HG03039 (cell line): ENCODE results near the gene TRABD2B.
"Not testable (repeated sequence)": the region's sequence is repeated elsewhere in the genome, so short reads cannot be mapped to it uniquely, and the experiment has no call there.

Experiments used
- ATAC-seq: cut with Tn5 transposase; IDR thresholded peaks from one replicate; pipeline ENCODE4 v1.9.1; 2021; ENCODE audit warnings: mild to moderate bottlenecking, moderate library complexity; ENCODE audit not compliant: unreplicated experiment

TRABD2B gene

GRCh38 chr1:47970882-47971281, 26.3 kb downstream of the TRABD2B start:
- ATAC-seq = no peak

DNA sequence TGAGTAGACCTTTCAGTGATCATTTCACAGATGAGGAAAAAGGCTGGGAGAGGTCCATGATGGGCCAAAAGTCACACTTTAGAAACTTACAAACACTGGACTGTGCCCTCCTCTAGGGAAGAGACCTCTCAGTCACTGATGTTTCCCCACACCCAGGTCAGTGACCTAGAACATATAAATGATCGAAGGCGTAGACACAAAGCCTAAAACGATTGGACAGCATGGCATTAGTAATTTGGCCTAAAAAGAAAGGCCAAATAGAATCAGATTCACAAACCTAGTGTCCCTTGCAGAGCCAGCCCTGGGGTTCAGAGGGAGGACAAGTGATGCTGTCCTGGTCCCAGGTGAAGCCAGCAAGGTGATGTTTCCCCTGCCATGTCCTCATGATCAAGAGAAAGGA, 27.7 kb downstream of the TRABD2B start:
- no peak for ATAC-seq

GRCh38 chr1:47968556-47968888, 28.7 kb downstream of the TRABD2B start:
- ATAC-seq = no peak

DNA sequence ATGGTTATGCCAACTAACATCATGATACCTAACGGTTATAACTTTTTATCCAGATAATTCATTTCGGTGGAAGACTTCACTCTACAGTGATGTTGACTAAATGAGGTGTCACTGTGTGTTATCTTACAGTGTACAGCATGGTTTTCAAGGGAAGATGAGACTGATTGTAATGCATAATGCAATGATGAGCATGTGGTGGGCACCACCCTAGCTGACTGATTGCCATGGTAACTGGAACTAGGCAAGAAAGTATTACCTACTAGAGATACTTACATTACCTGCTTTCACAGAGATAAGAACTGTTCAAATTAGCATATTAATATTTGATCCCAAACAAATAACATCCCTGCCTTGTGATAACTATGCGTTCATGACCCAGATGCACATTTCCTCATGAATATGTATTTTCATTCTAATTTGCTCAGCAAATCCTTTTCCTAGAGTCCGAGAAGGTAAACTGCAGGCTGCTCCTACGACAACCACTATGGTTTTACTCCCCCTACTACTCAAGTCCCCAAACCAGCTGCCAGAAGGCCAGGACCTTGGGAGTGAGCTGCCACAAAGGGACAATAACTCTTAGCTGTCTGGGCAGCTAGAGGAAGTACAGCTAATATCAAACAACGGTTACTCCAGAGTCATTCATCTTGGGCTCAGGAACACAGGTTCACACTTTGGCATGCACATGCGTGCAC, 29.2 kb downstream of the TRABD2B start:
- ATAC-seq = no peak

GRCh38 chr1:47965816-47966215, 31.4 kb downstream of the TRABD2B start:
- ATAC-seq = no peak

DNA sequence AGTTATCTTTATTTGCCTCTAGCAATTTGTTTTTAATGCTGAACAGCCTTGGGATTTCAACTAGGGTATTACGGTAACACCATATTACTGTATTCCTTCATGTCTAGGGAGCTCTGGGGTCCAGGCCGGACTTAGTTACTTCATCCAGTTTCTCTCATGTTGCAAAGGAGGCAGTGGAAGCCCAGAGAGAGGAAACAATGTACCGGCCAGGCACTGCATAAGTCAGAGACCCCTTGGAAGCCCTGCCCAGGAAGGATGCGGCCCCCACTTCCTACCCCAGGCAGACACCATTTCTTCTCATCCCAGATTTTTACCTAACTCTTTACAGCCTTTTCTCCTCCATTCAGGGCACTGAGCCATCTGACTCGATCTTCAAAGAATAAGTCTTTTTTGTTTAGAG, 32.5 kb downstream of the TRABD2B start:
- ATAC-seq = no peak

- ATAC-seq = no peak
Observed at GRCh38 chr1:47963568-47964358, 33.4 kb downstream of the TRABD2B start.

DNA sequence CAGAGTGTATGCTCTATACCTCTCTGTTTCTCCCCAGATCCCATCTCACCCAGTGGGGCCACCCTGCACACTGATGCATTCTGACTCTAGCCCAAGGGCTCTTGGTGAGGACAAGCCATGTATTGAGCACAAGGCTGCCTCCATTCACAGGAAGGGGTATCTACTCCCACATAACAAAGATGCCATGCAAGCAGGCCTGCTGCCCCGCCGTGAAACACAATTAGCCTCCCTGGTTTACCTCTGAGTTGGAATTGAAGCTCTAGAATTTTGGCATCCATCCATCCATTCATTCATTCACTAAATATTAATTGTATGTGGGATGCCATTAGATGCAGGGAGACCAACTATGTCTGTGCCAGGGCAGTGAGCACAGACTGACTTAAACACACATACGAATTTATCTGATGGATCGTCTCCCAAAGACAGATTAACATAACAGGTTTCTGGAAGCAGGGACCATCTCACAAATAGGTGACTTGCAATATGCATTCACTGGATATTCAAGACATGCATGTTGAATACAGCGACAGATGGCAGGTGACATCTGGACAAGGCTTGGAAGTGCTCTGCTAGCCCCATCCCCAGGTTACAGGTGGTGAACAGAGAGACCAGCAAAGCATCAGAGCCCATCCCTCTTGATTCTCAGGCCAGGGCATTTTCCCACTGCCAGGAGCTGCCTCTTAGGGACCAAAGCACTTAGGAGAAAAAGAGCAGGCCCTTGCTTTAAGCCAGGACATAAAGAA, 34.3 kb downstream of the TRABD2B start:
- no peak for ATAC-seq

GRCh38 chr1:47961835-47962234, 35.4 kb downstream of the TRABD2B start:
- ATAC-seq = not testable (repeated sequence)

- not testable (repeated sequence) for ATAC-seq
Observed at GRCh38 chr1:47956491-47956890, 40.7 kb downstream of the TRABD2B start.

- no peak for ATAC-seq
Observed at GRCh38 chr1:47953661-47954060, 43.5 kb downstream of the TRABD2B start.

DNA sequence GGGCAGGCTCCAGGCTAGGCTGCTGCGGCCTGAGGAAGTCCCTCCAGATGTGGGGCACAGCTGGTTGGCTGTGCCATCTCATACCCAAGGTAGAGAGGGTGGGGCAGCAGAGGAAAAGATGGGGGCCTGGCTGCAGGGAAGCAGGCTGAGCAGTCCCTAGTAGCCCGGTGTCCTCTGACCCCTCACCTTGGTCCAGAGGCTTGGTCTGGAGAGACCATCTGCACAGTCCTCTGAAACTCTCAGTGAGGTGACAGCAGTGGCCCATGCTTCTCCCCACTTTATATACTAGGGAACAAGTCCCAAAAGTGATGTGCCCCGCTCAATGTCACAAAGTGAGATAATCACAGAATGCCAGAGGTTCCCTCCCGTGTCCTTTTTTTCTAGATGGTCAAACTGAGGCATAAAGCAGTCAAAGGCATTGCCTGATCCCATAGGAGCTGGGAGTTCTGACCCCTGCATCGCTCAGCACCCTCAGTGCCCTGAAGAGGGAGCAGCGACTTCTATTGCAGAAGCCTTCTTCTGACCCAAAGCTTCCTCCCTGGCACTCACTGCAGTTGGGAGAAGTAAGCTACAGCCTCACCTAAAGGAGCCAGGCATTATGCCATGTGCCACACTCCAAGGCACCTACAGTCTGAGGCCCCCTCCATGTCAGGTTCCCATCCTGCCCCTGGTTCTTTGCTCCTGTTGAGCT, 45.5 kb downstream of the TRABD2B start:
- no peak for ATAC-seq

DNA sequence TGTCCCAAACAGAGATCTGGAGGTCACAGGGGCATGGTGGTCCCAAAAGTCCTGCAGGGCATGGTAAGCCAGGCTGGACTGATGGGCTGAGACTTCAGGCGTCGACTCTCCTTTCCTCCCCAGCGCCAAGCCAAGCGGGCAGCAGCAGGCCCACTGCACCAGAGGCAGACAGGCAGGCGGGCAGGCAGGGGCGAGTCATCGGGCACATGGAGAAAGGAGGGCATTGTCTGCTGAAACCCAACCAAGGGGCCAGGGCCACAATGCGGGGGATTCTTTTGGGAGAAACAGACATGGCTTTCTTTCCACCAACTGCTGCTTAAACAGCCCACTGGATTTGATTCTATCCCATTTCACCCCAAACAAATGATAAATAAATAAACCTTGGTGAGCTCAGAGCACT, 46.2 kb downstream of the TRABD2B start:
- ATAC-seq = no peak

- ATAC-seq = no peak
Observed at GRCh38 chr1:47950471-47950870, 46.7 kb downstream of the TRABD2B start.

DNA sequence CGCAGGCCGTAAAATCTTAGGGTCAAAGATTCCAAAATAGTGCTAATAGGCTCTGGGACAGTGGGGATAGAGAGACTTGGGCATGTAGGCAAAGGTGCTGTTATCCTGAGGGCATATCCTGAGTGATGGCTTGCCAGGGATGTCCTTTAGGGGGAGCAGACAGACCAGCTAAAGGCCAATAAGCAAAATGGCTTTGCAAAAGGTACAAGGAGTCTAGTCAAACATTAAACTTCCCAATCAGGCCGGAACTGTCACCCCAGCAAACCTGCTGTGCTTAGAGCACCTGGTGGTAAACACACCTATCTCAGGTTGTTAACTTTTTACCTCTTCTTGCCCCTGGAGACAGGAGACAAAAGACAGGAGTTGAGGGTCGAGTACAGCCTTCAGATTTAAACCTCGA, 49.1 kb downstream of the TRABD2B start:
- ATAC-seq = no peak

GRCh38 chr1:47947531-47947930, 49.7 kb downstream of the TRABD2B start:
- ATAC-seq = no peak

GRCh38 chr1:47944561-47944960, 52.6 kb downstream of the TRABD2B start:
- ATAC-seq = no peak

DNA sequence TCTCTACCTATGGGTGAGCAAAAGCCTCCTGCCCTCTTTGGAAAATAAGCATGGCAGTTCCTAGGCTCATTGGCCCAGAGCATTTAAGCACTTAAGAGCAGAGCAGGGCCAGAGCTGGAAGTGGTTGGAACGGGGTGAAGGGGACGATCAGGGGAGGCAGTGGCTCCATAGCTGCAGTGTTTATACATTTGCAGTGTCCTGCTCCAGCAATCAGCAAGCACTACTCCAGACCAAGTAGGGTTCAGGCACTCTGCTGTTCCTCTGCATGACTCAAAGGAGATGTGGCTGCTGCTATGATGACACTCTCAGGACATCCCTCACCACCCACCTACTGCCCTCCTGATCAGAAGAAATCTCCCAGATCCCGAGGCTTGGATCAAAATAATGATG, 55.0 kb downstream of the TRABD2B start:
- no peak for ATAC-seq

DNA sequence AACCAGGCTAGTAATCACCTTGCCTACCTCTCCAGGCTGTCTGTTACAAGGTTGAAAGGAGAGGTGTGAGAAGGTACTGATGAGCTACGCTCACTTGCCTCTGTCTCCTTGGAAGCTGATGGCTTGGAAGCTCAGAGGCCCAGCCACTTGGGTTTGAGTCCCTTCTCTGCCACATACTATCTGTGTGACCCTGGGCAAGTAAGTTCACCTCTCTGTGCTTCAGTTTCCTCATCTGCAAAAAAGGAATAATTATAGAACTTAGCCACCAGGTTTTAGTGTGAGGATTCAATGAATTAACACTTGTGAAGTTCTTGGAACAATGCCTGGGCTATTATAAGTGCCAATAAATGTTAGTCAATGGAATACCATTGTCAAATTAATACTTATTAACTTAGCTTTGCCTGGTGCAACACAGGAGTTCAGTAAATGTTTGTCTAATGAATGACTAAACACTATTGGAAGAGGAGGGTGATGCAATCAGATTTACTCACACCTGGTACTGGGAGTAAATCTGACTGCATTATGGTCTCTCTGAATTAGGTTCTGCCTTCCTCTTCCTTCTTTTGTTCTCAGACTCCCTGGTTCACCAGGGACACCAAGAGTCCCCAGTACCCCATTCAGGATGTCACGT, 55.5 kb downstream of the TRABD2B start:
- no peak for ATAC-seq

DNA sequence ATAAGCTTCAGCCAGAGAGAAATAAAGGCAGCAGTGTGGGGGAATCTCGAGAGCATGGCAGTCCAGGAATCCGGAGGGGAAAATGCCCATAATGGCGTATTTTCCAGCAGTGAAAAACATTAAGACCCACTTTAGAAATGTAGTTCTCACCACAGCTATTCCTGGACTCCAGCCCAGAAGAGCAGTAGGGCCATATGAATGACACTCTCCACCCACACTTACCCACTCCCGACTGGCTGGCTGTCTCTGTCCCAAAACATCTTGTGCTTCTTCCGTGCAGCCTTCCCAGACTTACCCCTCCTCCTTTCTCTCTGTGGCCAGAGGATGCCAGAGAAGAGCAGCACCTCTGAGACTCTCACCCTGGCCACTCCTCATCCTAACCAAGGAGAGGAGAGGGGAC, 56.4 kb downstream of the TRABD2B start:
- no peak for ATAC-seq

DNA sequence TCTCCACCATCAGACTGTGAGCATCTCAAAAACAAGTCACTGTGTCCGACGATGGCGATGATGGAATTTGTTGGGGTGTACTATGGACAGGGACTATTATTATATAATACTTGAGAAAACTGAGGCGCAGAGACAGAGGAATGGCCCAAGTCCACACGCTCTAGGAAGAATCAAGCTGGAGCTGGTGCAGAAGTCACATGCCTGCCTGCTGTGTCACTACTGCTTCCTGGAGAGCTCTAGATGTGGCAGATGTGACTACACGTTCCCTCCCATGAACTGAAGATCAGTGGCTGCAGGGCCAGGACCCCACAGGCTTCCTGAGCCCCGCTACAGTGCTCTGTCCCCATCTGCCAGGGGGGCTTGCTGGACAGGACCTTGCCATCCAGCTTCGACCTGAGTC, 56.9 kb downstream of the TRABD2B start:
- ATAC-seq = no peak
